HG03432 (cell line): Measurements from ENCODE around the gene OSBPL8.
"Not testable (repeated sequence)": the region's sequence is repeated elsewhere in the genome, so short reads cannot be mapped to it uniquely, and the experiment has no call there.

Source experiments
- ATAC-seq: cut with Tn5 transposase; IDR thresholded peaks from one replicate; pipeline ENCODE4 v1.9.1; 2021; ENCODE audit warnings: mild to moderate bottlenecking, moderate library complexity; ENCODE audit not compliant: unreplicated experiment

Gene OSBPL8

DNA sequence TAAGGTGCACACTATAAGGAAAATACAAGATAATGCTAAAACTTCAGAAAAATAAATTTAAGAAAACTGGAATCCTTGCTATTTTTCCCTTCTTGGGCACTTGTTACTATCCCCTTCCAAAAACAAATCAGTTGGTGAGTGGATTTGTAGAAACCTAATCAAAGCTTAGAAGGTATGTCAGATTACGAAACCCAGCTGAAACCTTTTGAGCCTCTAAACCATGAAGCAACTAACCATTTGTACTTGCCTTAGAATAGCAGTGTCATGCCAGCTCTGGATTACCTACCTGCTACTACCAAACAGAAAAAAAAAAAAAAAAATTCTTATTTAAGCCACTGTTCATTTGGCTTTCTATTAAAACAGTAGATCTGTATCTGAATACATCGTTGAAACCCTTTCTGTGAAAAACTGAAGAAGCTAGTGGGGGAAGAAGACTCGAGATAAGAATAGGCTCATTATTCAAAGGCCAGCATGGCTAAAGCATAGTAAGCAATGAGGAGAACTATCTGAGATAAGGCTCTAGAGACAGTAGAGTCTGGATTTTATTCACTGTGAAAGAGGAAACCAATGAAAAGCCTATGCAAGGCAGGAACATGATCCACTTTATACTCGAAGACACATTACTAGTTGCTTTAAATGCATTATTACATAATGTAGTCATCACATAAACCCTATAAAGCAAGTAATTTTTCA is 30.2 kb downstream of the OSBPL8 start:
- ATAC-seq = no peak

DNA sequence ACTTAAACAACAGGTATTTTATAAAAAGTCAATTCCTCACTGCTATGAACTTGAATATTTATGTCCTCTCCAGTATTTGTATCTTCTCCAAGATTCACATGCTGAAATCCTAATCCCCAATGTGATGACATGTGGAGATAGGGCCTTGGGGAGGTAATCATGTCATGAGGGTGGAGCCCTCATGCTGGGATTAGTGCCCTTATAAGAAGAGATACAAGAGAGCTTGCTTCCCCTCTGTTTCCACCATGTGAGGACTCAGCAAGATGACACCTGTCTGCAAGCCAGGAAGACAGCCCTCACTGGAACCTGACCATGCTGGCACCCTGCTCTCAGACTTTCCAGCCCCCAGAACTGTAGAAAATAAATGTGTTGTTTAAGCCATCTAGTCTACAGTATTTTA is 36.2 kb downstream of the OSBPL8 start:
- ATAC-seq = no peak

DNA sequence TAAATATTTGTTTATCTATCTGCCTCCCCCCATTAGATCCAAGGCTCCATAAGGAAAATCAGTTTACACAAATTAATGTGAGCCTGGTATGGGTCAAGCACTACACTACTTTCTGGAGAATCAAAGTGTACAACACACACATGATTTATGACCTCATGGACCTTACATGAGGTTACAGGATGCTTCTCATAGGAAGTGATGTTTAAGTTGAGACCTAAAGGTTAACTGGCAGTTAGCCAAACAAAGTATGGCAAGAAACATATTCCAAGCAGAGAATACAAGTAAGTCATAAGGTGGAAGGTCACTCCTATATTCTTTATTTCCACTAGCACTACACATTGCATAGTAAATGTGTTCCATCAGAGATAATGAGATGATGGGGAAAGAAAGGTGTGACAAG is 39.2 kb downstream of the OSBPL8 start:
- ATAC-seq = no peak

DNA sequence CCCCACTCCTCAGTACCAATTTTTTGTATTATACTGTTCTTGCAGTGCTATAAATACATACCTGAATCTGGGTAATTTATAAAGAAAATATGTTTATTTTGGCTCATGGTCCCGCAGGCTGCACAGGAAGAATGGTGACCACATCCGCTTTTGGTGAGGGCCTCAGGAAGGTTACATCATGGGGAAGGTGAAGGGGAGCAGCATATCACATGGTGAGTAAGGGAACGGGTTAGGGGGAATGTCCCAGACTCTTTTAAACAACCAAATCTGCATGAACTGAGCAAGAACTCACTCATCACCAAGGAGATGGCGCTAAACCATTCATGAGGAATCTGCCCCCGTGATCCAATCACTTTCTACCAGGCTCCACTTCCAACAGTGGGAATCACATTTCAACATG is 40.0 kb downstream of the OSBPL8 start:
- no peak for ATAC-seq

DNA sequence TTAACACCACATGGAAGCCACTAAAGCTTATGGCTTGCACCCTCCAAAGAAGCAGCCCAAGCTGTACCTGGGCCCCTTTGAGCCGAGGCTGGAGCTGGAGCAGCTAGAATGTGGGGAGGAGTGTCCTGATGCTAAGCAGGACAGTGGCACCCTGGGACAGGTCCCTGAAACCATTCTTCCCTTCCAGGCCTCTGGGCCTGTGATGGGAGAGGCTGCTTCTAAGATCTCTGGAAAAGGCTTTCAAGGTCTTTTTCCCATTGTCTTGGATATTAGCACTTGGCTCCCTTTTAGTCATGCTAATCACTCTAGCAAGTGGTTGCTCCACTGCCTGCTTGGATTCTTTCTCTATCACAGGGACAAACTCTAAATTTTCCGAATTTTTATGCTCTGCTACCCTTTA is 40.9 kb downstream of the OSBPL8 start:
- ATAC-seq = no peak

DNA sequence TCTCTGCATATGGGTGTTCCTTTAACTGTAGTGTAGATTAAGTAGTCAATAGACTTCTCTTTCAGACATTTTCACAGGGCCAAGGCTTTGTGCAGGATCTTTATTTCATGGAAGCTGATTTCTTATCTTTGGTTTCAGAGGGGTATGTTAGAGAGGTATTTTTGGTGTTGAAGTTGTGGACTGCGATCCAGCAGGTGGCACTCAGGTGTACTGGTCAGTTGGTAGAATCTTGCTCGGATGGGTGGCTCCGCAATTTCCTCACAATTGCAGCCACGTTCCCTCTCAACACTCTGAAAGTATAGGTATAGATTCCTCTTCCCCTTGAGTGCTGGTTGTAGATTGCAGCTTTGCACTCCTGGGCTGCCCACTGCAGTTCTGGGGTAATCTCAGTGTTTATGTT is 44.3 kb downstream of the OSBPL8 start:
- no peak for ATAC-seq

DNA sequence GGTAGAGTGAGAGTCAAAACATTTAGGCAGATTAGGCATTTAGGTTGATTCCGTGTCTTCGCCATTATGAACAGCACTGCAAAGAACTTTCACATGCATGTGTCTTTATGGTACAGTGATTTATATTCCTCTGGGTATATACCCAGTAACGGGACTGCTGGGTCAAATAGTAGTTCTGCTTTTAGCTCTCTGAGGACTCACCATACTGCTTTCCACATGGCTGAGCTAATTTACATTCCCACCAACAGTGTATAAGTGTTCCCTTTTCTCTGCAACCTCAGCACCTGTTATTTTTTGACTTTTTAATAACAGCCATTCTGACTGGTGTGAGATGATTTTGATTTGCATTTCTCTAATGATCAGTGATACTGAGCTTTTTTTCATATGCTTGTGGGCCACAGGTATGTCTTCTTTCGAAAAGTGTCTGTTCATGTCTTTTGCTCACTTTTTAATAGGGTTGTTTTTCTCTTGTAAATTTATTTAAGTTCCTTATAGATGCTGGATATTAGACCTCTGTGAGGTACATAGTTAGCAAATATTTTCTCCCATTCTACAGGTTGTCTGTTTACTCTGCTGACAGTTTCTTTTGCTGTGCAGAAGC is 48.4 kb downstream of the OSBPL8 start:
- ATAC-seq = peak; percentile 96

DNA sequence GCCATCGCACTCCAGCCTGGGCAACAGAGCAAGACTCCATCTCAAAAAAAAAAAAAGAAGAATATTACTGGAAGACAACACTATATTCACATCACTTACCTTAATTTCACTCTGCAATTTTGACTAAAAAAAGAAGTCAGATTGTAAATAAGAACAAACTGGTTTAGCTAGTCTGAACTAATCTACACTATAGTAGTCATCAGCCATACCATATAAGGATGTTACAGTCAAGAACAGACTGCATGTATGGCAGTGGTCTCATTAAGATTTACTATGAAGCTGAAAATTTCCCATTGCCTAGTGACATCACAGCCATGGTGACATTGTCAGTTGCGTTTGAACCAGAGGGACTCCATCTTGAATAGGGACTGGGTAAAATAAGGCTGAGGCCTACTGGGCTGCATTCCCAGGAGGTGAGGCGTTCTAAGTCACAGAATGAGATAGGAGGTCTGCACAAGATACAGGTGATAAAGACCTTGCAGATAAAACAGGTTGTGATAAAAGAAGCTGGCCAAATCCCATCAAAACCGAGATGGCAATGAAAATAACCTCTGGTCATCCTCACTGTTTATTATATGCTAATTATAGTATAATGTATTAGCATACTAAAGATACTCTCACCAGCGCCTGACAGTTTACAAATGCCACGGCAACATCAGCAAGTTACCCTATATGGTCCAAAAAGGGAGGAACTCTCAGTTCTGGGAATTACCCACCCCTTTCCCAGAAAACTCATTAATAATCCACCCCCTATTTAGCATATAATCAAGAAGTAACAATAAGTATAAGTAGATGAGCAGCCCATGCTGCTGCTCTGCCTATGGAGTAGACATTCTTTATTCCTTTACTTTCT is 51.2 kb downstream of the OSBPL8 start:
- no peak for ATAC-seq

DNA sequence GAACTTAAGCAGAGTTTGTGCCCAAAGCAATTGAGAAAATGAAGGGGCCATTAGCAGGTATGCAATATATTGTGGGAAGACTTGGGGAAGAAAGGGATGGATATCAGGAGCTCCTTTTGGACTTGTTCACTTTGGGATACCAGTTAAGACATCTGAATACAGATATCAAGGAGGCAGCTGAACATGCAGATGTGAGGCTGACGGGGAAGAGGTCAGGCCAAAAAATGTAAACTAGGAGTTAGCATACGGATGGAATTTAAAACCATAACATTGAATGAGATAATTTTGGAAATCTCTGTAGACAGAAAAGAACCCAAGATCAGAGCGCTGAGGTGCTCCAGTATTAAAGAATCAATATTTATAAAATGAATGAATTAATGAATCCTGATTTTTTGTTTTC is 53.4 kb downstream of the OSBPL8 start:
- no peak for ATAC-seq

DNA sequence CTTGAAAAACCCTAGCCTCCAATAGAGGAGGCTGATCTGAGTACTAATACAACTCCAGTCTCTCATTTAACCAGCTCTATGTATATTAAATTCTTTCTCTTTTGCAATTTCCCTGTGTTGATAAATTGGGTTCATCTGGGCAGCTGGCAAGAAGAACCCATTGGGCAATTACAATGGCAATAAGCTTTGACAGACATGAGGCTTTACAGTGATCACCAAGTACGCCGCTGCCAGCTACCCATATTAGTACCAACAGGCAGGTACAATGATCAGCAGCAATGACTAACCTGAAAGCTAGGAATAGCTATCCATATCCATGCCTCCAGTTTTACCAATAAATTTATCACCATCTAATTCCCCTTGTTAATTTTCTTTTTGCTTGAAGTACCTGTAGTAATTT is 54.5 kb downstream of the OSBPL8 start:
- ATAC-seq = no peak

DNA sequence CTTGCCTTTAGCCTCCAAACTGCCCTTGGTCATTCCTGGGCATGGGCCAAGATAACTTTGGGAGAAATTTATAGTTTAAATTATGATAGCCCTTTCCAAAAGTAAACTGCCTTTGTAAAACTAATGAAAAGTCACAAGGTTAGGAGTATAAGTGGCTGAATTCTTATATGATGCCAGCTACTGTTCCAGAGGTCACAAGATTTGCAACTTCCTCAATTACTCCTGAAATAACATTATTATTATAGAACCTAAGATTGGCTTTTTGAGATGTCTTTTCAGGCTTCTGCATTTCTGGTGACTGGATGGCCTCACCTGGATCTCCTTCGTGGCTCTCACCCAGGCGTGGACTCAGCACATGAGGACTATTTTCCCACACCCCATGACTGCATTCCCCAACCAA is 55.0 kb downstream of the OSBPL8 start:
- no peak for ATAC-seq

DNA sequence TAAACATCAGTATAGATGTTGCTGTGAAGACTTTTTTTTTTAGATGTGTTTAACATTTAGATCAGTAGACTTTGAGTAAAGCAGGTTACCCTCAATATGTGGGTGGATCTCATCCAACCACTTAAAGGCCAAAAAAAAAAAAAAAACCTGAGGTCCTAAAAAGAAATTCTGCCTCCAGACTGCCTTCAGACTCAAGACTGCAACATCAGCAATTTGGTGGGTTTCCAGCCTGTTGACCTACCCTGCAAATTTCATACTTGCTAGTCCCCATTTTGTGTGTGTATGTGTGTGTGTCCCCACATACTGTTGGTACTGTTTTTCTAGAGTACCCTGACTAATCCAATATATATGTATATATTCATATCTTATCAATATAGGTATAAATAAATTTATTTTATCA is 55.6 kb downstream of the OSBPL8 start:
- ATAC-seq = no peak

DNA sequence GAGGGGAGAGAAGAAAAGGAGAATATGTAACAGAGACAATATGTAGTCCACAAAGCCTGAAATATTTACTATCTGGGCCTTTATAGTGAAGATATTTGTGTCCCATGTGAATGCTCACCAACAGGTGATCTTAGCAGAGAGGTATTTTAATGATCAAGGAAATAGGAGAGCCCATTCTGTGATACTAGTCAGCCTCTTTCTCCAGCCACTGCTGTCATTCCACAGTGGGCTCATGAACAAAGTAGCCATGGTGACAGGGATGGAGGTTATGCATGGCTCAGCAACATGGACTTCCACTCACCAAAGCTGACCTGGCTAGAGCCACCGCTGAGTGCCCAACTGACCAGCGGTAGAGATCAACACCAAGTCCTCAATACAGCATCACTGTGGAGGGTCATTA is 58.2 kb downstream of the OSBPL8 start:
- no peak for ATAC-seq

DNA sequence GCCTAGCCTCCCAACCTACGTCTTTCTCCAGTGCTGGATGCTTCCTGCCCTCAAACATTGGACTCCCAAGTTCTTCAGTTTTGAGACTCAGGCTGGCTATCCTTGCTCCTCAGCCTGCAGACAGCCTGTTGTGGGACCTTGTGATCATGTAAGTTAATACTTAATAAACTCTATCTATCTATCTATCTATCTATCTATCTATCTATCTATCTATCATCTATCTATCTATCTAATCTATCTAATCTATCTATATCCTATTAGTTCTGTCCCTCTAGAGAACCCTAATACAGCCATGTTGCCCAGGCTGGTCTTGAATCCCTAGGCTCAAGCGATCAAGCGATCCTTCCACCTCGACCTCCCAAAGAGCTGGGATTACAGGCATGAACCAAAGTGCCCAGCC is 60.4 kb downstream of the OSBPL8 start:
- ATAC-seq = not testable (repeated sequence)

DNA sequence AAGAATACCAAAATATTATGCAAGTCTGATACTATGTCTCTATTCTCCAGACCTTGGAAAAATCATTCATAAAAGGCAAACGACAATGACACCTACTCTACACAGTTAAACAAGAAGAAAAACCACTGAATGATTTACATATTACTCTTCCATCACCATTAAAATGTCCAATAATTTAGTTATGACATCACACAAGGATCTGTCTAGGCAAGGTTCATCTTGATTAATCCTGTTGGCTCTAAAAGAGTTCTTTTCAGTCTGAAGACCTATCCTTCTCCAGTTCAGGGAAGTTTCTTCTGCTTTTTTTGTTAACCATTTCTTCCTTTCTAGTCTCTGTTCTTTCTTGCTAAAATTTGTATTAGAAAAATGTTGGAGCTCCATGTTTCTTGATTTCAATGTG is 64.0 kb downstream of the OSBPL8 start:
- no peak for ATAC-seq

DNA sequence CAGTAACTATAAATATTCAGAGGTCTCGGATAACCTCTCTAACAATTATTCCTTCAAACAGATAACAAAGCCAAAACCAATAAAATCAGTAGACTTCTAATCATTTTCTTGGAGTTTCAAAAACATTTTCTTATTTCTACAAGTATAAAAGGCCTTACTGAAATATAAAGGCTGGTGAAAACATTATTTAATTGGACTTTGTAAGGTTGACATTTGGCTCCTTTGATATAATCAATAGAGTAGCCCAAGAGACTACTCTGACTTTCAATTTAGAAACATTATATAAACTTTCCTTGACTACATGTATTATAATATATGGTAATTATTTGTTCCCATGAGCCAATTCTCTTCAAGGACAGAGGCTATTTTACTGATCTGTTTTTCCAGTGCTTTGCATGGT is 68.3 kb downstream of the OSBPL8 start:
- ATAC-seq = no peak

DNA sequence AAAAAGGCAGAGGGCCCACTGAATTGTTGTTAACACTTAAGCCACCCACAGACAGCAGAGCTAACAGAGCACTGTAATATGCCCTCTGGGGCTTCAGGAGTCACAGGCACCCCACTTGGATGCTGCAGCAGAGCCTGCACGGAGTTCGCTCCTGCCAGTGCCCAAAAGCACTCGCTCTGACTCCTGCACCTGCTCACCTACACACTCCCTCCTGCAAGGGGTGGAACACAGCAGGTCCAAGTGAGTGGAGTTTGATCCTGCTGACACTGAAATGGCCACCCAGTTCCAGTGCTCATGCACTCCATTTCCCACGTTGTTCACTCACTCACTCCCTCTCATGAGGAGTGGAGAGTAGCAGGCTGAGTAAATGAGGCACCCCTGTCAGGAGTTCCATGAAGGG is 68.8 kb downstream of the OSBPL8 start:
- ATAC-seq = no peak

DNA sequence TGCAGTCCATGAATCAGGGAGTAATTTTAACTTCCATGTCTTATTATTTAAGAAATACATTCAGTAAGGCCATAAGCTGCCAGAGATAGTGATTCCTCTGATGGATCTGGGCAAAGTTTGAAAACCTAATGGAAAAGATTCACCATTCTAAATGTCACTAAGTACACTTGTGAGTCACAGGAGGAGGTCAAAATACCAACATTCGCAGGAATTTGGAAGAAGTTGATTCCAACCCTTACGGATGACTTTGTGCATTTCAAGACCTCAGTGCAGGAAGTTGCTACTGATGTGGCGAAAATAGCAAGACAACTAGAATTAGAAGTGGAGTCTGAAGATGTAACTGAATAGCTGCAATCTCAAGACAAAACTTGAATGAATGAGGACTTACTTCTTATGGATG is 69.8 kb downstream of the OSBPL8 start:
- ATAC-seq = no peak

DNA sequence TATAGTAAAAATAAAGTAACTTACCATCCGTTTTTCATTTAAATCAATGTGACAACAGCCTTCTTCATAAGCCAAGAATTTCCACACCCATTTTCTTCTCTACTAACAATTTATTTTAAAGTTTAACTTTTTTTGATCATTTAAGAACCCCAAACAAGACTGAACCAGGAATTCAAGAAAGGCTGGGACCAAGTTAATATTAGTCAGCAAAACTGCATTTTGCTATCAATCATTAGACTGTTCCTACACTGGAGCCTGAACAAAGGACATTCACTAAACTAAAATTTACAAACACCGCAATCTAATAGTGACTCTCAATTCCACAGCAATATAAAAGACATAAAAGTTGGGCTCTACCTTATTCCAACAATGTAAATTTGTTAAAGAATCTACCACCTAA is 73.6 kb downstream of the OSBPL8 start:
- ATAC-seq = no peak

DNA sequence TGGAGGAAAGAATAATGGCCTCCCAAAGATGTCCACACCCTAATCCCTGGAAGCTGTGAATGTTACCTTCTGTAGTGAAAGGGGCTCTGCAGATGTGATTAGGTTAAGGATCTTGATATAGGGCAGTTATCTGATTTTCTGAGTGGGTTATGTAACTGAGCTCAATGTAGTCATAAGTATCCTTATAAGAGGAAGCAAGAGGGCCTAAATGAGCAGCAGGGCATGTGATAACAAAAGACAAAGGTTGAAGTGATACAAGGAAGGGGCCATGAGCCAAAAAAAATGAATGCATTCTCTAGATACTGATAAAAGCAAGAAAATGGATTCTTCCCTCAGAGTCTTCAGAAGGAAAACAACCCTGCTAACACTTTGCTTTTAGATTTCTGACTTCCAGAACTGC is 78.8 kb downstream of the OSBPL8 start:
- no peak for ATAC-seq

DNA sequence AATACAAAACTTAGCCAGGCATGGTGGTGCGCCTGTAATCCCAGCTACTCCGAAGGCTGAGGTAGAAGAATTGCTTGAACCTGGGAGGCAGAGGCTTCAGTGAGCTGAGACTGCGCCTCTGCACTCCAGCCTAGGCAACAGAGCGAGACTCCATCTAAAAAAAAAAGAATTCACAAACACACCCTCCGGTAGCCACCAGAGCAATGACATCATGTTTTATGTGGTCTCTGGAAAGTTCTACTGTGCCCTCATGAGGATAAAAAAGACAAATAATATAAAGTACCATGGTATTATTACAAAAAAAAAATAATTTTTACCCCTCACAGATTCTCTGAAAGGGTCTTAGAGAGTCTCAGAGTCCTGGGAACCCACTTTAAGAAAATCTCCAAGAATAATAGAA is 81.5 kb downstream of the OSBPL8 start:
- ATAC-seq = no peak

DNA sequence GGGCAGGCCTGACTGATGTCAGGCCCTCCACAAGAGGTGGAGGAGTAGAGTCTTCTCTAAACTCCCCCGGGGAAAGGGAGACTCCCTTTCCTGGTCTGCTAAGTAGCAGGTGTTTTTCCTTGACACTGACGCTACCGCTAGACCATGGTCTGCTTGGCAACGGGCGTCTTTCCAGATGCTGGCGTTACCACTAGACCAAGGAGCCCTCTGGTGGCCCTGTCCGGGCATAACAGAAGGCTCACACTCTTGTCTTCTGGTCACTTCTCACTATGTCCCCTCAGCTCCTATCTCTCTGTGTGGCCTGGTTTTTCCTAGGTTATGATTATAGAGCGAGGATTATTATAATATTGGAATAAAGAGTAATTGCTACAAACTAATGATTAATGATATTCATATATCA is 86.7 kb downstream of the OSBPL8 start:
- ATAC-seq = not testable (repeated sequence)
